GM12878 (cell line): Measurements from ENCODE around the gene SKA3. TPM values are rescaled to one million over a fixed set of nuclear protein-coding genes. Genes with fewer than 3 reads are reported as not detected.

ENCODE experiments used
- ATAC-seq: fragments of 200-7000 bp; cut with Tn5 transposase; 3 replicates; pipeline ENCODE4 v1.9.1; 2020; ENCODE audit warnings: mild to moderate bottlenecking, moderate library complexity
- BruUV-seq: library from RNA; stranded (reverse); fragments of 400-500 nt; replicated peaks from 2 replicates; lab custom pipeline; 2021; lab: Mats Ljungman, UMichigan
- CTCF ChIA-PET: fragments of 300-600 bp; sonication (Branson Sonifier 250); formaldehyde crosslinking; extraction: SDS; loops from one replicate; lab custom pipeline; 2021; ENCODE audit warnings: inconsistent platforms; lab: Yijun Ruan, JAX
- POLR2A ChIA-PET: fragments of 350-600 bp; formaldehyde crosslinking; extraction: SDS; loops from one replicate; lab custom pipeline; 2021; ENCODE audit warnings: inconsistent platforms; lab: Charles Lee
- RAD21 ChIA-PET: fragments of 300-600 bp; sonication (Branson Sonifier 250); formaldehyde crosslinking; loops from one replicate; lab custom pipeline; 2023; ENCODE audit warnings: antibody characterized with exemption; ENCODE audit not compliant: unreplicated experiment; lab: Charles Lee
- SMC1A ChIA-PET: fragments of 300-600 bp; sonication (Branson Sonifier 250); formaldehyde crosslinking; loops from one replicate; lab custom pipeline; 2023; ENCODE audit not compliant: unreplicated experiment, uncharacterized antibody; lab: Charles Lee
- DNase-seq: peaks from one replicate; pipeline ENCODE4 v3.0.0-alpha.2; 2011; ENCODE audit warnings: low read depth, low spot score
- FAIRE-seq: peaks from 3 replicates; lab custom pipeline; 2011; peaks lifted over from hg19 to GRCh38; lab: Jason Lieb, UNC
- H2AFZ ChIP-seq: 2 replicates; pipeline ENCODE4 v1.6.0; 2011; ENCODE audit warnings: low read depth, low read length, control low read depth; ENCODE audit not compliant: control insufficient read depth
- H3K27ac ChIP-seq: 2 replicates; pipeline ENCODE4 v1.5.1; 2011; ENCODE audit warnings: control low read depth; ENCODE audit not compliant: control insufficient read depth, insufficient read depth
- H3K27me3 ChIP-seq, 2 experiments: replicated peaks in 1 of 2; 2 replicates each; pipeline versions ENCODE4 v1.6.0 to v1.6.1; 2011; ENCODE audit warnings: low read length in 1 of 2; ENCODE audit not compliant: control insufficient read depth in 2 of 2, insufficient read depth in 2 of 2
- H3K36me3 ChIP-seq, 2 experiments: 2 replicates each; pipeline ENCODE4 v1.5.1; 2011; ENCODE audit warnings: low read length in 1 of 2; ENCODE audit not compliant: control insufficient read depth in 2 of 2, insufficient read depth in 2 of 2
- H3K4me1 ChIP-seq: 2 replicates; pipeline ENCODE4 v1.6.1; 2011; ENCODE audit warnings: mild to moderate bottlenecking, low read length, moderate library complexity, mixed read lengths; ENCODE audit not compliant: control insufficient read depth, insufficient read depth
- H3K4me2 ChIP-seq: 2 replicates; pipeline ENCODE4 v1.6.0; 2011; ENCODE audit warnings: control low read depth; ENCODE audit not compliant: control insufficient read depth, insufficient read depth
- H3K4me3 ChIP-seq: fragments of 200-600 bp; sonication (generic); 2 replicates; pipeline ENCODE4 v1.5.1; 2016
- H3K79me2 ChIP-seq: 2 replicates; pipeline ENCODE4 v1.6.0; 2011; ENCODE audit warnings: low read length; ENCODE audit not compliant: control insufficient read depth, insufficient read depth
- H3K9ac ChIP-seq: 2 replicates; pipeline ENCODE4 v1.8.0; 2011; ENCODE audit warnings: low read length, control low read depth, mixed read lengths; ENCODE audit not compliant: control insufficient read depth, insufficient read depth
- H3K9me3 ChIP-seq: replicated peaks from 3 replicates; pipeline ENCODE4 v1.5.1; 2011; ENCODE audit warnings: mild to moderate bottlenecking, low read length; ENCODE audit not compliant: control insufficient read depth, insufficient read depth
- H4K20me1 ChIP-seq: 2 replicates; pipeline ENCODE4 v1.6.0; 2011; ENCODE audit not compliant: control insufficient read depth, insufficient read depth
- CBX5 ChIP-seq: sonication (generic); IDR thresholded peaks from 2 replicates; pipeline ENCODE4 v1.6.1; 2016; ENCODE audit warnings: low read depth, moderate library complexity, mild to moderate bottlenecking, inconsistent platforms
- DPF2 ChIP-seq: fragments of 450-650 bp; IDR thresholded peaks from 2 replicates; pipeline ENCODE4 v1.6.1; 2017; ENCODE audit warnings: mild to moderate bottlenecking
- FOXM1 ChIP-seq: IDR thresholded peaks from 2 replicates; pipeline ENCODE4 v1.6.1; 2012; ENCODE audit warnings: low read depth, mild to moderate bottlenecking, inconsistent platforms, low read length, moderate library complexity
- MEF2A ChIP-seq: IDR thresholded peaks from 2 replicates; pipeline ENCODE4 v1.6.1; 2011; ENCODE audit warnings: low read depth, mild to moderate bottlenecking, low read length, moderate library complexity; ENCODE audit not compliant: insufficient read depth
- MYB ChIP-seq: fragments of 150-350 bp; IDR thresholded peaks from 2 replicates; pipeline ENCODE4 v1.6.1; 2014; ENCODE audit warnings: mild to moderate bottlenecking, low read depth, low read length, borderline replicate concordance
- SMAD1 ChIP-seq: fragments of 450-650 bp; IDR thresholded peaks from 2 replicates; pipeline ENCODE4 v1.6.1; 2018; ENCODE audit warnings: mild to moderate bottlenecking, low read depth; ENCODE audit not compliant: partially characterized antibody
- SMARCA5 ChIP-seq: fragments of 450-650 bp; IDR thresholded peaks from 2 replicates; pipeline ENCODE4 v1.6.1; 2017; ENCODE audit warnings: mild to moderate bottlenecking
- TAF1 ChIP-seq: IDR thresholded peaks from 2 replicates; pipeline ENCODE4 v1.6.1; 2011; ENCODE audit warnings: mild to moderate bottlenecking, low read depth, low read length, borderline replicate concordance
- TCF7 ChIP-seq: IDR thresholded peaks from 2 replicates; pipeline ENCODE4 v1.6.1; 2014; ENCODE audit warnings: antibody characterized with exemption, borderline replicate concordance
- ZNF24 ChIP-seq: fragments of 450-650 bp; IDR thresholded peaks from 2 replicates; pipeline ENCODE4 v1.6.1; 2017; ENCODE audit warnings: antibody characterized with exemption, mild to moderate bottlenecking
- whole genome bisulfite sequencing: methylation state at CpG from one replicate; pipeline ENCODE4 v1.1.6; 2016; ENCODE audit warnings: low lambda C conversion rate; ENCODE audit not compliant: insufficient replicate concordance, insufficient coverage; ENCODE audit errors: missing lambda C conversion rate; 5-methylcytosine and 5-hydroxymethylcytosine counted together
- in situ Hi-C: fragments of 300-500 bp; cut with MboI; formaldehyde crosslinking; loops from 9 replicates; pipeline ENCODE4 v1.14.3; 2018; ENCODE audit warnings: mixed read lengths
- intact Hi-C: fragments of 100-400 bp; cut with micrococcal nuclease; formaldehyde crosslinking; loops from one replicate; pipeline ENCODE4 v1.14.2; 2022; ENCODE audit not compliant: unreplicated experiment
- polyA plus RNA-seq, 11 experiments: library from polyadenylated mRNA; depleted of rRNA in 4 of 11; unstranded in 6 of 11; stranded (reverse) in 5 of 11; fragments of >200 nt; fragmentation: Nextera tagmentation in 4 of 11; fragmentation: Illumina TruSeq in 1 of 11; extraction: Ambion mirVana in 4 of 11; extraction: Trizol in 1 of 11; gene quantifications; 1 replicate in 1 of 11; 2 replicates in 10 of 11; pipeline versions ENCODE4 v1.2.1 to v1.2.3, GENCODE V29; 2011 to 2016; ENCODE audit warnings: inconsistent platforms in 2 of 11, missing spikeins in 2 of 11, low read depth in 1 of 11
- total RNA-seq, 4 experiments: library from RNA; depleted of rRNA in 3 of 4; stranded (reverse); fragments of >200 nt in 3 of 4; fragmentation: Illumina TruSeq in 1 of 4; extraction: Trizol in 1 of 4; gene quantifications; 2 replicates each; pipeline versions ENCODE4 v1.2.1 to v1.2.3, GENCODE V29; 2013 to 2021
- TF ChIP-seq, protein P1 (sequence below): fragments of 450-650 bp; IDR thresholded peaks from 2 replicates; pipeline ENCODE4 v1.6.1; 2017; ENCODE audit warnings: mild to moderate bottlenecking, moderate library complexity
- TF ChIP-seq, protein P2 (sequence below): fragments of 450-650 bp; IDR thresholded peaks from 2 replicates; pipeline ENCODE4 v1.6.1; 2018; ENCODE audit warnings: borderline replicate concordance, mild to moderate bottlenecking; ENCODE audit not compliant: partially characterized antibody
- TF ChIP-seq, protein P3 (sequence below): IDR thresholded peaks from 2 replicates; pipeline ENCODE4 v1.6.1; 2012; ENCODE audit warnings: low read length, inconsistent platforms
- TF ChIP-seq, protein P4 (sequence below): fragments of 450-650 bp; IDR thresholded peaks from 2 replicates; pipeline ENCODE4 v1.6.1; 2017; ENCODE audit warnings: antibody characterized with exemption, mild to moderate bottlenecking, moderate library complexity

Gene SKA3
- total and polyA plus RNA-seq, 10 of the 15 experiments (the other 5 are each of a cell fraction or from before 2014, with no cell fraction given) = 13.5 to 69.7 (median 26.3) TPM

DNA sequence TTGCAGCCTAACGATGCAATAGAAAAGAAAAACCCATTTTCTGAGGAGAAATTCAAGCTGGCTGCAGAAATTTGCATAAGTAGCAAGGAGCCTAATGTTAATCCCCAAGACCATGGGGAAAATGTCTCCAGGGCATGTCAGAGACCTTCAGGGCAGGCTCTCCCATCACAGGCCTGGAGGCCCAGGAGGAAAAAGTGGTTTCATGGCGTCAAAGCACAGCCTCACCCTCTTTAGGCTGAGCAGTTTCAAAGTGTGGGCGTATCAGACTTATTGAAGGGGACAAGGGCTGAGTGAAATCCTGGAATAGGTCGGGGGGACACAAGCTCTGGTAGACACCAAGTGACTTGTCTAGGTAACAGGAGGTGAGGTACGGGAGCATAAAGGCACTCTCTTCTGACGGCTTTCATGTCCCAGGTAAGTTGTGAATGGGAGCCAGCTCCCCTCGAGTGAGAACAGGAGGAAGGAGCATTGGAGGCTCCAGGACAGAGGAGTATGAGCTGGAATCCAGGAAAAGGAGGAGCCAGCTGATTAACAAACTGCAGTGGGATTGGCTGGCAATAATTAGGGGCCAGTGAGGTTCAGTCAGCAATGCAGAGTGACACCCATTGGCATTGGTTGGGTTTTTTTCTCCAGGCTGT, 35.9 kb upstream of the SKA3 start:
- Histone ChIP-seq H4K20me1 (no peaks in the 10 kb centered on the region), H3K4me1 (no peaks in the 10 kb centered on the region), H2AFZ (no peak overlapping the region), H3K9ac (no peak overlapping the region), H3K27ac (no peak overlapping the region), H3K4me2 (no peak overlapping the region), H3K79me2 (no peaks in the 10 kb centered on the region), H3K4me3 (no peak overlapping the region), H3K36me3 (no peaks in the 10 kb centered on the region), H3K9me3 (peaks cover 4% of the 10 kb centered on the region; the same call in 1 of the 3 replicates), H3K27me3 (peaks cover 0 to 6% of the 10 kb centered on the region in 2 experiments; a peak in 2 of 4 replicates)
- ATAC-seq (no peak), FAIRE-seq (no peak), DNase-seq (no peak)
- RAD21 ChIA-PET = no interaction called here
- POLR2A ChIA-PET = no interaction called here
- intact Hi-C loops (no loop called here), in situ Hi-C loops (no loop called here)
- BruUV-seq = no TSS peak
- SMC1A ChIA-PET = no interaction called here
- CTCF ChIA-PET = no interaction called here
- WGBS = 15% methylated on average over 7 of the region's 7 CpGs
- TF ChIP-seq, protein P1, sequence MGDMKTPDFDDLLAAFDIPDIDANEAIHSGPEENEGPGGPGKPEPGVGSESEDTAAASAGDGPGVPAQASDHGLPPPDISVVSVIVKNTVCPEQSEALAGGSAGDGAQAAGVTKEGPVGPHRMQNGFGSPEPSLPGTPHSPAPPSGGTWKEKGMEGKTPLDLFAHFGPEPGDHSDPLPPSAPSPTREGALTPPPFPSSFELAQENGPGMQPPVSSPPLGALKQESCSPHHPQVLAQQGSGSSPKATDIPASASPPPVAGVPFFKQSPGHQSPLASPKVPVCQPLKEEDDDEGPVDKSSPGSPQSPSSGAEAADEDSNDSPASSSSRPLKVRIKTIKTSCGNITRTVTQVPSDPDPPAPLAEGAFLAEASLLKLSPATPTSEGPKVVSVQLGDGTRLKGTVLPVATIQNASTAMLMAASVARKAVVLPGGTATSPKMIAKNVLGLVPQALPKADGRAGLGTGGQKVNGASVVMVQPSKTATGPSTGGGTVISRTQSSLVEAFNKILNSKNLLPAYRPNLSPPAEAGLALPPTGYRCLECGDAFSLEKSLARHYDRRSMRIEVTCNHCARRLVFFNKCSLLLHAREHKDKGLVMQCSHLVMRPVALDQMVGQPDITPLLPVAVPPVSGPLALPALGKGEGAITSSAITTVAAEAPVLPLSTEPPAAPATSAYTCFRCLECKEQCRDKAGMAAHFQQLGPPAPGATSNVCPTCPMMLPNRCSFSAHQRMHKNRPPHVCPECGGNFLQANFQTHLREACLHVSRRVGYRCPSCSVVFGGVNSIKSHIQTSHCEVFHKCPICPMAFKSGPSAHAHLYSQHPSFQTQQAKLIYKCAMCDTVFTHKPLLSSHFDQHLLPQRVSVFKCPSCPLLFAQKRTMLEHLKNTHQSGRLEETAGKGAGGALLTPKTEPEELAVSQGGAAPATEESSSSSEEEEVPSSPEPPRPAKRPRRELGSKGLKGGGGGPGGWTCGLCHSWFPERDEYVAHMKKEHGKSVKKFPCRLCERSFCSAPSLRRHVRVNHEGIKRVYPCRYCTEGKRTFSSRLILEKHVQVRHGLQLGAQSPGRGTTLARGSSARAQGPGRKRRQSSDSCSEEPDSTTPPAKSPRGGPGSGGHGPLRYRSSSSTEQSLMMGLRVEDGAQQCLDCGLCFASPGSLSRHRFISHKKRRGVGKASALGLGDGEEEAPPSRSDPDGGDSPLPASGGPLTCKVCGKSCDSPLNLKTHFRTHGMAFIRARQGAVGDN = no peak
- no peak for TF ChIP-seq TCF7
- no peak for TF ChIP-seq ZNF24
- no peak for TF ChIP-seq MEF2A
- TF ChIP-seq CBX5 = no peak
- TF ChIP-seq TAF1 = no peak
- TF ChIP-seq SMARCA5 = no peak
- no peak for TF ChIP-seq DPF2
- TF ChIP-seq, protein P2, sequence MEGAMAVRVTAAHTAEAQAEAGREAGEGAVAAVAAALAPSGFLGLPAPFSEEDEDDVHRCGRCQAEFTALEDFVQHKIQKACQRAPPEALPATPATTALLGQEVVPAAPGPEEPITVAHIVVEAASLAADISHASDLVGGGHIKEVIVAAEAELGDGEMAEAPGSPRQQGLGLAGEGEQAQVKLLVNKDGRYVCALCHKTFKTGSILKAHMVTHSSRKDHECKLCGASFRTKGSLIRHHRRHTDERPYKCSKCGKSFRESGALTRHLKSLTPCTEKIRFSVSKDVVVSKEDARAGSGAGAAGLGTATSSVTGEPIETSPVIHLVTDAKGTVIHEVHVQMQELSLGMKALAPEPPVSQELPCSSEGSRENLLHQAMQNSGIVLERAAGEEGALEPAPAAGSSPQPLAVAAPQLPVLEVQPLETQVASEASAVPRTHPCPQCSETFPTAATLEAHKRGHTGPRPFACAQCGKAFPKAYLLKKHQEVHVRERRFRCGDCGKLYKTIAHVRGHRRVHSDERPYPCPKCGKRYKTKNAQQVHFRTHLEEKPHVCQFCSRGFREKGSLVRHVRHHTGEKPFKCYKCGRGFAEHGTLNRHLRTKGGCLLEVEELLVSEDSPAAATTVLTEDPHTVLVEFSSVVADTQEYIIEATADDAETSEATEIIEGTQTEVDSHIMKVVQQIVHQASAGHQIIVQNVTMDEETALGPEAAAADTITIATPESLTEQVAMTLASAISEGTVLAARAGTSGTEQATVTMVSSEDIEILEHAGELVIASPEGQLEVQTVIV = no peak
- TF ChIP-seq MYB = no peak
- TF ChIP-seq SMAD1 = no peak
- TF ChIP-seq, protein P3, sequence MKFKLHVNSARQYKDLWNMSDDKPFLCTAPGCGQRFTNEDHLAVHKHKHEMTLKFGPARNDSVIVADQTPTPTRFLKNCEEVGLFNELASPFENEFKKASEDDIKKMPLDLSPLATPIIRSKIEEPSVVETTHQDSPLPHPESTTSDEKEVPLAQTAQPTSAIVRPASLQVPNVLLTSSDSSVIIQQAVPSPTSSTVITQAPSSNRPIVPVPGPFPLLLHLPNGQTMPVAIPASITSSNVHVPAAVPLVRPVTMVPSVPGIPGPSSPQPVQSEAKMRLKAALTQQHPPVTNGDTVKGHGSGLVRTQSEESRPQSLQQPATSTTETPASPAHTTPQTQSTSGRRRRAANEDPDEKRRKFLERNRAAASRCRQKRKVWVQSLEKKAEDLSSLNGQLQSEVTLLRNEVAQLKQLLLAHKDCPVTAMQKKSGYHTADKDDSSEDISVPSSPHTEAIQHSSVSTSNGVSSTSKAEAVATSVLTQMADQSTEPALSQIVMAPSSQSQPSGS = no peak
- TF ChIP-seq, protein P4, sequence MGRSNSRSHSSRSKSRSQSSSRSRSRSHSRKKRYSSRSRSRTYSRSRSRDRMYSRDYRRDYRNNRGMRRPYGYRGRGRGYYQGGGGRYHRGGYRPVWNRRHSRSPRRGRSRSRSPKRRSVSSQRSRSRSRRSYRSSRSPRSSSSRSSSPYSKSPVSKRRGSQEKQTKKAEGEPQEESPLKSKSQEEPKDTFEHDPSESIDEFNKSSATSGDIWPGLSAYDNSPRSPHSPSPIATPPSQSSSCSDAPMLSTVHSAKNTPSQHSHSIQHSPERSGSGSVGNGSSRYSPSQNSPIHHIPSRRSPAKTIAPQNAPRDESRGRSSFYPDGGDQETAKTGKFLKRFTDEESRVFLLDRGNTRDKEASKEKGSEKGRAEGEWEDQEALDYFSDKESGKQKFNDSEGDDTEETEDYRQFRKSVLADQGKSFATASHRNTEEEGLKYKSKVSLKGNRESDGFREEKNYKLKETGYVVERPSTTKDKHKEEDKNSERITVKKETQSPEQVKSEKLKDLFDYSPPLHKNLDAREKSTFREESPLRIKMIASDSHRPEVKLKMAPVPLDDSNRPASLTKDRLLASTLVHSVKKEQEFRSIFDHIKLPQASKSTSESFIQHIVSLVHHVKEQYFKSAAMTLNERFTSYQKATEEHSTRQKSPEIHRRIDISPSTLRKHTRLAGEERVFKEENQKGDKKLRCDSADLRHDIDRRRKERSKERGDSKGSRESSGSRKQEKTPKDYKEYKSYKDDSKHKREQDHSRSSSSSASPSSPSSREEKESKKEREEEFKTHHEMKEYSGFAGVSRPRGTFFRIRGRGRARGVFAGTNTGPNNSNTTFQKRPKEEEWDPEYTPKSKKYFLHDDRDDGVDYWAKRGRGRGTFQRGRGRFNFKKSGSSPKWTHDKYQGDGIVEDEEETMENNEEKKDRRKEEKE = no peak
- no peak for TF ChIP-seq FOXM1
